ENCODE measurements around the gene UBALD1. TPM values are rescaled to one million over a fixed set of nuclear protein-coding genes. Genes with fewer than 3 reads are reported as not detected.

The UBALD1 gene
- total RNA-seq, 1 experiment from 2014 or later = 29.9 TPM

GRCh38 chr16:4588961-4589360 is 25.7 kb downstream of the UBALD1 start:
- no peaks in the 10 kb centered on the region for H3K4me1 ChIP-seq (ENCODE audit: control insufficient read depth, insufficient read depth, low read length)
- H3K4me3 ChIP-seq (ENCODE audit: low read depth in 2 of 2, low read length in 2 of 2) = no peak overlapping the region
- ChIA-PET CTCF (interaction anchor here (0.6 kb wide), 1 partner anchor 33 kb away, joined by 6 read pairs; no protein-coding TSS in a partner anchor), POLR2A (no interaction called here)
- no peaks in the 10 kb centered on the region for H3K27me3 ChIP-seq (ENCODE audit: control insufficient read depth, insufficient read depth, low read length)
- intact Hi-C loops (cut with micrococcal nuclease; ENCODE audit: unreplicated experiment) = loop anchor here (5.0 kb wide), 2 partner anchors 72 to 87 kb away; no protein-coding TSS in a partner anchor
- TF ChIP-seq CTCF (IDR thresholded peaks at IDR 0.05) (no peak), SIN3A (IDR thresholded peaks at IDR 0.05; ENCODE audit: borderline replicate concordance, insufficient read depth, low read depth, low read length) (no peak), REST (IDR thresholded peaks at IDR 0.05; ENCODE audit: insufficient read depth in 1 of 2, low read depth in 2 of 2, low read length in 1 of 2) (no peak), POLR2AphosphoS5 (IDR thresholded peaks at IDR 0.05; ENCODE audit: low read depth, low read length) (no peak), TCF7L2 (IDR thresholded peaks at IDR 0.05; ENCODE audit: low read depth, low read length) (no peak)
- ATAC-seq (no peak), DNase-seq (ENCODE audit: low read depth, low spot score) (no peak)
- H3K27ac ChIP-seq (ENCODE audit: low read length) = no peak overlapping the region
- no peaks in the 10 kb centered on the region for H3K36me3 ChIP-seq (ENCODE audit: control insufficient read depth, insufficient read depth, low read length)
- H3K9me3 ChIP-seq (ENCODE audit: control insufficient read depth, insufficient read depth, low read depth, low read length) = no peaks in the 10 kb centered on the region; the same call in 1 of the 2 replicates
- BruUV-seq (replicated peaks) = no TSS peak
- in situ Hi-C loops (cut with HindIII; ENCODE audit: low pct_unique_long_range_greater_than_20kb, low sequenced_read_pairs) = no loop called here

GRCh38 chr16:4588386-4588785 is 26.3 kb downstream of the UBALD1 start:
- no TSS peak for BruUV-seq (replicated peaks)
- in situ Hi-C loops (cut with HindIII; ENCODE audit: low pct_unique_long_range_greater_than_20kb, low sequenced_read_pairs) (no loop called here), intact Hi-C loops (cut with micrococcal nuclease; ENCODE audit: unreplicated experiment) (loop anchor here (5.0 kb wide), 2 partner anchors 71 to 86 kb away; no protein-coding TSS in a partner anchor)
- no peak for DNase-seq (ENCODE audit: low read depth, low spot score)
- POLR2A ChIA-PET = no interaction called here
- H3K4me3 ChIP-seq (ENCODE audit: low read depth in 2 of 2, low read length in 2 of 2) = no peak overlapping the region
- CTCF ChIA-PET = interaction anchor here (0.6 kb wide), 1 partner anchor 33 kb away, joined by 6 read pairs; no protein-coding TSS in a partner anchor
- no peaks in the 10 kb centered on the region for H3K27me3 ChIP-seq (ENCODE audit: control insufficient read depth, insufficient read depth, low read length)
- no peak for ATAC-seq
- no peaks in the 10 kb centered on the region for H3K36me3 ChIP-seq (ENCODE audit: control insufficient read depth, insufficient read depth, low read length)
- no peak overlapping the region for H3K27ac ChIP-seq (ENCODE audit: low read length)
- TF ChIP-seq CTCF (IDR thresholded peaks at IDR 0.05) = no peak
- no peak for TF ChIP-seq REST (IDR thresholded peaks at IDR 0.05; ENCODE audit: insufficient read depth in 1 of 2, low read depth in 2 of 2, low read length in 1 of 2)
- no peak for TF ChIP-seq TCF7L2 (IDR thresholded peaks at IDR 0.05; ENCODE audit: low read depth, low read length)
- TF ChIP-seq POLR2AphosphoS5 (IDR thresholded peaks at IDR 0.05; ENCODE audit: low read depth, low read length) = no peak
- TF ChIP-seq SIN3A (IDR thresholded peaks at IDR 0.05; ENCODE audit: borderline replicate concordance, insufficient read depth, low read depth, low read length) = no peak
- H3K4me1 ChIP-seq (ENCODE audit: control insufficient read depth, insufficient read depth, low read length) = no peaks in the 10 kb centered on the region
- H3K9me3 ChIP-seq (ENCODE audit: control insufficient read depth, insufficient read depth, low read depth, low read length) = no peaks in the 10 kb centered on the region; the same call in 1 of the 2 replicates

Data from Panc1 (cell line).